AG08395 (cell line): ENCODE measurements around the gene TRABD.

ENCODE experiments used
- DNase-seq: peaks from one replicate; pipeline ENCODE4 v3.0.0; 2012; ENCODE audit warnings: mixed read lengths, low spot score

The TRABD gene

GRCh38 chr22:50186761-50187523 is 1.2 kb downstream of the TRABD start:
- DNase-seq = no peak

GRCh38 chr22:50188356-50188755 is 2.6 kb downstream of the TRABD start:
- no peak for DNase-seq

- no peak for DNase-seq
Observed at GRCh38 chr22:50189184-50189848, 3.6 kb downstream of the TRABD start.

GRCh38 chr22:50189849-50190181 is 4.1 kb downstream of the TRABD start:
- DNase-seq = no peak

GRCh38 chr22:50190182-50190940 is 4.6 kb downstream of the TRABD start:
- DNase-seq = peak; percentile 71

- no peak for DNase-seq
Observed at GRCh38 chr22:50190941-50191741, 5.4 kb downstream of the TRABD start.

- DNase-seq = no peak
Observed at GRCh38 chr22:50192436-50193204, 6.9 kb downstream of the TRABD start.

- no peak for DNase-seq
Observed at GRCh38 chr22:50193621-50194020, 7.9 kb downstream of the TRABD start.

- no peak for DNase-seq
Observed at GRCh38 chr22:50194037-50194805, 8.5 kb downstream of the TRABD start.

GRCh38 chr22:50196256-50196655 is 10.5 kb downstream of the TRABD start:
- no peak for DNase-seq

- DNase-seq = no peak
Observed at GRCh38 chr22:50197000-50197800, 11.5 kb downstream of the TRABD start.

GRCh38 chr22:50197856-50198623 is 12.3 kb downstream of the TRABD start:
- no peak for DNase-seq

GRCh38 chr22:50198624-50199017 is 12.9 kb downstream of the TRABD start:
- DNase-seq = no peak

GRCh38 chr22:50199251-50199721 is 13.6 kb downstream of the TRABD start:
- DNase-seq = no peak

GRCh38 chr22:50199829-50200460 is 14.2 kb downstream of the TRABD start:
- peak; percentile 27 for DNase-seq

- DNase-seq = peak; percentile 99
Observed at GRCh38 chr22:50200461-50201190, 14.9 kb downstream of the TRABD start, which contains the start of gene SELENOO. Gene SELENOO (plus strand): TSS chr22:50201011. CDS start chr22:50201037, 26 bp downstream.
